Stimulated activated CD8-positive, alpha-beta memory T cell treated with anti-CD3 and anti-CD28 coated beads, Interleukin-15, amount 100 ng/mL, for 24 hours (primary cell): Measurements from ENCODE around the gene GORAB.

Experiments used
- DNase-seq: peaks from one replicate; pipeline ENCODE4 v3.0.0-alpha.2; 2020; ENCODE audit warnings: low read depth

GORAB gene

GRCh38 chr1:170592591-170593111 lies 60.7 kb downstream of the GORAB start:
- no peak for DNase-seq

GRCh38 chr1:170593173-170594011 lies 61.4 kb downstream of the GORAB start:
- no peak for DNase-seq

GRCh38 chr1:170594066-170594626 lies 62.2 kb downstream of the GORAB start:
- DNase-seq = no peak

- no peak for DNase-seq
These were observed 64.7 kb downstream of the GORAB start for GRCh38 chr1:170596701-170597100.

- no peak for DNase-seq
These were observed 66.7 kb downstream of the GORAB start for GRCh38 chr1:170598618-170599017.

- DNase-seq = no peak
These were observed 67.1 kb downstream of the GORAB start for GRCh38 chr1:170599033-170599432.

- DNase-seq = no peak
These were observed 69.9 kb downstream of the GORAB start for GRCh38 chr1:170601866-170602265.
